ENCODE results near the gene KCTD12. TPM values are rescaled to one million over a fixed set of nuclear protein-coding genes. Genes with fewer than 3 reads are reported as not detected.
A peak's percentile ranks its signal among the peaks of the same experiment; 100 is the strongest.

Gene KCTD12
- total RNA-seq, 4 donors from 2014 or later: 24.2 to 34.8 (median 27.6) TPM

- in situ Hi-C loops (cut with MboI; ENCODE audit: low pct_ligation_motif_present in 1 of 4, low pct_unique_long_range_greater_than_20kb in 1 of 4, low sequenced_read_pairs in 3 of 4): loop anchor here in 2 of 4 donors (25.0 kb wide), 2 partner anchors 217 to 392 kb away; no protein-coding TSS in a partner anchor
- intact Hi-C loops (cut with DNase I; ENCODE audit: low total_unique reads): no loop called here
- Histone ChIP-seq H3K4me1 (peaks cover 0 to 18% (median 3%) of the 10 kb centered on the region in 4 donors), H3K9me3 (no peaks in the 10 kb centered on the region), H3K27ac (peak overlapping the region; percentile 42 to 62 (median 50)), H3K36me3 (no peaks in the 10 kb centered on the region), H3K4me3 (no peak overlapping the region), H3K27me3 (no peaks in the 10 kb centered on the region)
- peak; percentile 46 for DNase-seq
- WGBS, 2 donors (ENCODE audit: low coverage in 1 of 2): 57 to 62% methylated on average over 6 to 8 of the region's 8 CpGs
- TF ChIP-seq POLR2AphosphoS5 (IDR thresholded peaks at IDR 0.05): peak; percentile 55 to 71 (median 69)
- peak; percentile 37 for TF ChIP-seq POLR2A (IDR thresholded peaks at IDR 0.05)
- TF ChIP-seq EP300 (IDR thresholded peaks at IDR 0.05; ENCODE audit: low read depth): no peak
Measured at GRCh38 chr13:76879203-76879882, 6.9 kb downstream of the KCTD12 start.

GRCh38 chr13:76878043-76878442, 8.2 kb downstream of the KCTD12 start:
- TF ChIP-seq POLR2AphosphoS5 (IDR thresholded peaks at IDR 0.05): no peak
- no peak for TF ChIP-seq EP300 (IDR thresholded peaks at IDR 0.05; ENCODE audit: low read depth)
- TF ChIP-seq, protein P1, sequence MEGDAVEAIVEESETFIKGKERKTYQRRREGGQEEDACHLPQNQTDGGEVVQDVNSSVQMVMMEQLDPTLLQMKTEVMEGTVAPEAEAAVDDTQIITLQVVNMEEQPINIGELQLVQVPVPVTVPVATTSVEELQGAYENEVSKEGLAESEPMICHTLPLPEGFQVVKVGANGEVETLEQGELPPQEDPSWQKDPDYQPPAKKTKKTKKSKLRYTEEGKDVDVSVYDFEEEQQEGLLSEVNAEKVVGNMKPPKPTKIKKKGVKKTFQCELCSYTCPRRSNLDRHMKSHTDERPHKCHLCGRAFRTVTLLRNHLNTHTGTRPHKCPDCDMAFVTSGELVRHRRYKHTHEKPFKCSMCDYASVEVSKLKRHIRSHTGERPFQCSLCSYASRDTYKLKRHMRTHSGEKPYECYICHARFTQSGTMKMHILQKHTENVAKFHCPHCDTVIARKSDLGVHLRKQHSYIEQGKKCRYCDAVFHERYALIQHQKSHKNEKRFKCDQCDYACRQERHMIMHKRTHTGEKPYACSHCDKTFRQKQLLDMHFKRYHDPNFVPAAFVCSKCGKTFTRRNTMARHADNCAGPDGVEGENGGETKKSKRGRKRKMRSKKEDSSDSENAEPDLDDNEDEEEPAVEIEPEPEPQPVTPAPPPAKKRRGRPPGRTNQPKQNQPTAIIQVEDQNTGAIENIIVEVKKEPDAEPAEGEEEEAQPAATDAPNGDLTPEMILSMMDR (IDR thresholded peaks at IDR 0.05): no peak
- TF ChIP-seq POLR2A (IDR thresholded peaks at IDR 0.05): no peak
- intact Hi-C loops (cut with DNase I; ENCODE audit: low total_unique reads): no loop called here
- Histone ChIP-seq H3K36me3 (no peaks in the 10 kb centered on the region), H3K27ac (no peak overlapping the region), H3K4me1 (peaks cover 0 to 5% (median 0%) of the 10 kb centered on the region in 4 donors), H3K9me3 (no peaks in the 10 kb centered on the region), H3K27me3 (no peaks in the 10 kb centered on the region), H3K4me3 (no peak overlapping the region)
- no peak for DNase-seq
- in situ Hi-C loops (cut with MboI; ENCODE audit: low pct_ligation_motif_present in 1 of 4, low pct_unique_long_range_greater_than_20kb in 1 of 4, low sequenced_read_pairs in 3 of 4): loop anchor here in 2 of 4 donors (25.0 kb wide), 2 partner anchors 216 to 391 kb away; no protein-coding TSS in a partner anchor
- WGBS, 2 donors (ENCODE audit: low coverage in 1 of 2): 82 to 90% methylated on average over 2 to 3 of the region's 3 CpGs

- Histone ChIP-seq H3K4me3 (no peak overlapping the region), H3K27me3 (no peaks in the 10 kb centered on the region), H3K27ac (no peak overlapping the region), H3K9me3 (no peaks in the 10 kb centered on the region), H3K36me3 (no peaks in the 10 kb centered on the region), H3K4me1 (no peaks in the 10 kb centered on the region)
- intact Hi-C loops (cut with DNase I; ENCODE audit: low total_unique reads) (no loop called here), in situ Hi-C loops (cut with MboI; ENCODE audit: low pct_ligation_motif_present in 1 of 4, low pct_unique_long_range_greater_than_20kb in 1 of 4, low sequenced_read_pairs in 3 of 4) (loop anchor here in 2 of 4 donors (25.0 kb wide), 2 partner anchors 213 to 388 kb away; no protein-coding TSS in a partner anchor)
- no peak for DNase-seq
- no peak for TF ChIP-seq EP300 (IDR thresholded peaks at IDR 0.05; ENCODE audit: low read depth)
- TF ChIP-seq POLR2AphosphoS5 (IDR thresholded peaks at IDR 0.05): no peak
- TF ChIP-seq, protein P1 (IDR thresholded peaks at IDR 0.05): no peak
- TF ChIP-seq POLR2A (IDR thresholded peaks at IDR 0.05): no peak
- WGBS, 2 donors (ENCODE audit: low coverage in 1 of 2): 77% methylated on average over 3 of the region's 3 CpGs
Measured at GRCh38 chr13:76875271-76875815, 10.9 kb downstream of the KCTD12 start.

DNA sequence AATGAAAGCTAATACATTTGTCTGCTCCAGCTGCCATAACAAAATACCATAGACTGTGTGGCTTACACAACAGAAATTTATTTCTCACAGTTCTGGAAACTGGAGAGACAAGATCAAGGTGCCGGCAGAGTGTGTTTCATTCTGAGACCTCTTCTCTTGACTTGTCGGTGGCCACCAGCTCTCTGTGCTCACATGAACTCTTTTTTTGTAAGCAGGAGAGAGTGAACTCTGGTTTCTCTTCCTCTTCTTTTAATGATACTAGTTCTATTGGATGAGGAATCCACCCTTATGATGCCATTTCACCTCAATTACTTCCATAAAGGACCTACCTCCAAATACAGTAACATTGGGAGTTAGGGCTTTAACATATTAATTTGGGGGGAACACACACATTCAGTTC, 11.7 kb downstream of the KCTD12 start:
- no peak overlapping the region for H3K4me3 ChIP-seq
- no peak for DNase-seq
- in situ Hi-C loops (cut with MboI; ENCODE audit: low pct_ligation_motif_present in 1 of 4, low pct_unique_long_range_greater_than_20kb in 1 of 4, low sequenced_read_pairs in 3 of 4) (no loop called here), intact Hi-C loops (cut with DNase I; ENCODE audit: low total_unique reads) (no loop called here)
- H3K4me1 ChIP-seq: no peaks in the 10 kb centered on the region
- TF ChIP-seq, protein P1 (IDR thresholded peaks at IDR 0.05): no peak
- TF ChIP-seq POLR2AphosphoS5 (IDR thresholded peaks at IDR 0.05) (no peak), EP300 (IDR thresholded peaks at IDR 0.05; ENCODE audit: low read depth) (no peak), POLR2A (IDR thresholded peaks at IDR 0.05) (no peak)
- H3K27me3 ChIP-seq: no peaks in the 10 kb centered on the region
- H3K27ac ChIP-seq: no peak overlapping the region
- 83 to 100% methylated on average over 1 to 2 of the region's 2 CpGs for WGBS, 2 donors (ENCODE audit: low coverage in 1 of 2)
- H3K36me3 ChIP-seq: no peaks in the 10 kb centered on the region
- H3K9me3 ChIP-seq: no peaks in the 10 kb centered on the region
